Adipocyte (in vitro differentiated cells): ENCODE results near the gene USP32.
"Not testable (repeated sequence)": the region's sequence is repeated elsewhere in the genome, so short reads cannot be mapped to it uniquely, and the experiment has no call there.

ENCODE experiments used
- DNase-seq: peaks from one replicate; pipeline ENCODE4 v3.0.0-alpha.2; 2015; ENCODE audit warnings: low read depth
- H3K27me3 ChIP-seq: replicated peaks from 2 replicates; pipeline ENCODE4 v1.7.0; 2013; ENCODE audit warnings: mild to moderate bottlenecking, low read length, moderate library complexity; ENCODE audit not compliant: control insufficient read depth, insufficient read depth
- H3K36me3 ChIP-seq: 2 replicates; pipeline ENCODE4 v1.7.0; 2013; ENCODE audit warnings: low read length, mild to moderate bottlenecking, moderate library complexity; ENCODE audit not compliant: control insufficient read depth, insufficient read depth, severe bottlenecking
- H3K4me1 ChIP-seq: 2 replicates; pipeline ENCODE4 v1.7.0; 2013; ENCODE audit warnings: mild to moderate bottlenecking, low read length, moderate library complexity; ENCODE audit not compliant: control insufficient read depth, insufficient read depth
- H3K4me3 ChIP-seq: 2 replicates; pipeline ENCODE4 v1.7.0; 2013; ENCODE audit warnings: mild to moderate bottlenecking, low read length, moderate library complexity
- H3K9ac ChIP-seq: 2 replicates; pipeline ENCODE4 v1.7.0; 2013; ENCODE audit warnings: mild to moderate bottlenecking, low read length, moderate library complexity
- H3K9me3 ChIP-seq: 2 replicates; pipeline ENCODE4 v1.7.0; 2013; ENCODE audit warnings: mild to moderate bottlenecking, low read length, moderate library complexity; ENCODE audit not compliant: control insufficient read depth

The USP32 gene

DNA sequence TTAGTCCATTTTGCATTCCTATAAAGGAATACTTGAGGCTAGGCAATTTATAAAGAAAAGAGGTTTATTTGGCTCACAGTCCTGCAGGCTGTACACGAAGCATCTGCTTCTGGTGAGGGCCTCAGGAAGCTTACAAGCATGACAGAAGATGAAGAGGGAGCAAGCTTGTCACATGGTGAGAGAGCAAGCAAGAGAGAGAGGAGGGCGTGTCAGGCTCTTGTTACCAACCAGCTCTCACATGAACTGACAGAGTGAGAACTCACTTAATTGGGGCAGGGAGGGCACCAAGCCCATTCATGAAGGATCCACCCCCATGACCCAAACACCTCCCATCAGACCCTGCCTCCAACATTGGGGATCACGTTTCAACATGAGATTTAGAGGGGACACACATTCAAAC is 31.9 kb upstream of the USP32 start:
- Histone ChIP-seq H3K36me3 (no peaks in the 10 kb centered on the region), H3K9ac (no peak overlapping the region), H3K4me1 (peaks cover 14% of the 10 kb centered on the region), H3K27me3 (no peaks in the 10 kb centered on the region), H3K9me3 (no peaks in the 10 kb centered on the region), H3K4me3 (no peak overlapping the region)
- DNase-seq, result no peak

DNA sequence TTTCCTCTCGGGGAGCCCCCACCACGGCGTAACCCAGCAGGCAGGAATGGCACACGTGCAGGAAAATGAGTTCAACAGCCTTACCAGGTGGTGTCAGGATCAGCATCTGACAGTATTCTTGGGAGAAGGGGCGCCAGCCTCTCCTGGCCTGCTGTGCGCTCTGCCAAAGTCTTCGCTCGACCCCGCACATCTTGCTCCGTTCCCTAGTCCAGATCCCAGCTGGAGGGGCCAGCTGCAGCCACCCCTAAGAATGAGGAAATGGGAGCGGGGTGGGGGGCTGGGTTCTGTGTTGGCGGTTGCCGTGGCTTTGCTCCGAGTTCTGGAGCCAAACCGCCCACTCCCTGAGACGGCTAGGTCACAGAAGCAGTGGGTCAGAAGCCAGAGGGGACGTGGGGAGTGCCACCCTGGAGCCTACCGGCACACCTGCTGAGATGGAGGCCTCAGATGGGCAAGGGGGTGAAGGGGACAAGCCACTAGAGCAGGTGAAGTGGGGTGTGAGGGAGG is 30.3 kb upstream of the USP32 start, which contains the start of gene CHCT1:
Gene CHCT1 (plus strand): TSS at position 328 of the 504 bp plus-strand sequence. CDS start 104 bp downstream, at position 432.
- Histone ChIP-seq H3K9me3 (no peaks in the 10 kb centered on the region), H3K36me3 (no peaks in the 10 kb centered on the region), H3K9ac (peak within 1 kb of the TSS; percentile 80), H3K4me3 (peak within 1 kb of the TSS; percentile 76), H3K4me1 (peaks cover 14% of the 10 kb centered on the region), H3K27me3 (no peaks in the 10 kb centered on the region)
- DNase-seq, result no peak

- no peaks in the 10 kb centered on the region for H3K27me3 ChIP-seq
- peak; percentile 82 for DNase-seq
- H3K4me1 ChIP-seq, result peaks cover 14% of the 10 kb centered on the region
- H3K36me3 ChIP-seq, result no peaks in the 10 kb centered on the region
- H3K9me3 ChIP-seq, result no peaks in the 10 kb centered on the region
- peak overlapping the region; percentile 80 for H3K9ac ChIP-seq
- H3K4me3 ChIP-seq, result peak overlapping the region; percentile 76
These were observed 29.6 kb upstream of the USP32 start for GRCh38 chr17:60421273-60422161.

- not testable (repeated sequence) for H3K9ac ChIP-seq, DNase-seq, H3K4me3 ChIP-seq, H3K36me3 ChIP-seq, H3K27me3 ChIP-seq, H3K9me3 ChIP-seq
- H3K4me1 ChIP-seq, result peaks cover 14% of the 10 kb centered on the region
These were observed 27.9 kb upstream of the USP32 start for GRCh38 chr17:60419875-60420274.

- not testable (repeated sequence) for H3K9ac ChIP-seq, H3K36me3 ChIP-seq, H3K27me3 ChIP-seq, H3K9me3 ChIP-seq, H3K4me3 ChIP-seq, DNase-seq, H3K4me1 ChIP-seq
These were observed 27.1 kb upstream of the USP32 start for GRCh38 chr17:60419003-60419402.

DNA sequence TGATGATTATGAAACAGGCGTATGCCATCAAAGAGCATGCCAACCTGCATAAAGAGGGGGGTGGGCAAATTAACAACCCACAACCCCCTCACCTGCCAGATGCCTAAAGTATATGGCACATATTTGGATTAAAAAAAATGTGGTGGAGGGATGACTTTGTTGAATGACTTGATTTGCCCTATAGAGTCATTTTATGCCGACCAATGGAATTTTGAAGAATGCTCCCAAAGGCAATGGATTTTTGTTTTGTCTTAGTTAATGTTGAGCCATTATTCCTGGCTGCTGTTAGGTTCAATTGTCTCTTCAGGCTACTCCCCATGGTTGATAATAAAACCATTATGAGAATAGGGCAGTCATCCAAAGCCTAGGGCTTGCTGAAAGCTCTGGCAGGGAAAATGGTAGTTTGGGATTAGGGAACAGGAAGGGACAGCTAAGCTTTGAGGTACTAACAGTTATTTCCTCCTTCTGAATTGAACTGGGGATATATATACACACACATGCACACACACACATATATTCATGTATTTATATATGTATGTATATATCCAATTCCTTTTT is 24.5 kb upstream of the USP32 start:
- Histone ChIP-seq H3K27me3 (no peaks in the 10 kb centered on the region), H3K9ac (no peak overlapping the region), H3K9me3 (no peaks in the 10 kb centered on the region), H3K36me3 (no peaks in the 10 kb centered on the region), H3K4me3 (no peak overlapping the region), H3K4me1 (peaks cover 5% of the 10 kb centered on the region)
- no peak for DNase-seq

DNA sequence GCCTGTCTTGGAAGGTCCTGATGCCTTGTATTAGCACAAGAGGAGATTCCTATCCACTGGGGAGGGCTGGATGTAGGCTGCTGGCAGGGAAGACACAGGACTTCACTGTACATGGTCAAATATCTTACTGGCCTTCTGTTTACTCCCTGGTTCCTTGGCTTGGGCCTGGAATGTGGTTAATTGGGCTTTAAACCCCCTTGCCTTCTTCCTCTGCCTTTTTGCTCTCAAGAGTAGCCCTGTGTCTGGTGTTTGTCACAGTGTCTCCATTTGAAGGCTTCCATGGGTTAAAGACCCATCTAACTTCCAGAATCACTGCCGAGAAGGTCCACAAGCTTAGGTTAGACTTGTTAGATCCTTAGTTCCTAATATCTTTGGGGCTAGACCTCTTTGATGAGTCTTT is 23.2 kb upstream of the USP32 start:
- no peaks in the 10 kb centered on the region for H3K9me3 ChIP-seq

DNA sequence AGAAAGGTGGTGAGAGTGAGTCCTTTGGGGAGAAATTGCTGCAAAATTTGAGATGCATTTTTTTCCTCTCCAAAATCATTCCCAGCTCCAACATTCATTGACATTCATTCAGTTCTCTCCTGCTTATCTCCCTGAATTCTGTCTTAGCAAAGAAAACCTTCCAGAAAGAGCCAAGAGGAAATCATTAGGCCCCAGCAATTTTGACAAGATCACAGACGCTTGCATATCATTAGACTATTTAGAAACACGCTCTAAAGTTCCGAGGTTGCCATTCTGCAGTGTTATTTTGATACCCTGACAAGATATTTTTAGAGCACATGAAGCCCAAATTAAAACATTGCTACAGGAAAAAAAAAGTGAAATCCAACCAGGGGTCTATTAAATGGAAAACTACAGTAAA is 20.8 kb upstream of the USP32 start:
- no peak overlapping the region for H3K9ac ChIP-seq
- H3K9me3 ChIP-seq, result no peaks in the 10 kb centered on the region
- no peak for DNase-seq
- no peaks in the 10 kb centered on the region for H3K27me3 ChIP-seq
- no peaks in the 10 kb centered on the region for H3K36me3 ChIP-seq
- peaks cover 2% of the 10 kb centered on the region for H3K4me1 ChIP-seq
- H3K4me3 ChIP-seq, result no peak overlapping the region

More for the DNA sequence above, 23.2 kb upstream of the USP32 start:
- no peak overlapping the region for H3K9ac ChIP-seq
- no peaks in the 10 kb centered on the region for H3K4me1 ChIP-seq
- no peaks in the 10 kb centered on the region for H3K36me3 ChIP-seq
- no peak for DNase-seq
- H3K27me3 ChIP-seq, result no peaks in the 10 kb centered on the region
- no peak overlapping the region for H3K4me3 ChIP-seq

- no peak overlapping the region for H3K9ac ChIP-seq
- H3K4me3 ChIP-seq, result no peak overlapping the region
- H3K4me1 ChIP-seq, result peaks cover 2% of the 10 kb centered on the region
- no peaks in the 10 kb centered on the region for H3K27me3 ChIP-seq
- no peaks in the 10 kb centered on the region for H3K36me3 ChIP-seq
- H3K9me3 ChIP-seq, result no peaks in the 10 kb centered on the region
- DNase-seq, result no peak
These were observed 18.1 kb upstream of the USP32 start for GRCh38 chr17:60410001-60410400.

- Histone ChIP-seq H3K27me3 (no peaks in the 10 kb centered on the region), H3K36me3 (no peaks in the 10 kb centered on the region), H3K4me3 (no peak overlapping the region), H3K4me1 (peaks cover 2% of the 10 kb centered on the region), H3K9ac (no peak overlapping the region), H3K9me3 (no peaks in the 10 kb centered on the region)
- no peak for DNase-seq
These were observed 15.0 kb upstream of the USP32 start for GRCh38 chr17:60406887-60407286.

GRCh38 chr17:60403962-60404361 is 12.0 kb upstream of the USP32 start:
- peaks cover under 1% of the 10 kb centered on the region for H3K4me1 ChIP-seq
- no peaks in the 10 kb centered on the region for H3K27me3 ChIP-seq

More at GRCh38 chr17:60403962-60404361, 12.0 kb upstream of the USP32 start:
- no peaks in the 10 kb centered on the region for H3K9me3 ChIP-seq
- H3K36me3 ChIP-seq, result no peaks in the 10 kb centered on the region
- DNase-seq, result no peak
- H3K4me3 ChIP-seq, result no peak overlapping the region
- no peak overlapping the region for H3K9ac ChIP-seq
